Rectal smooth muscle tissue (tissue), 1 donor: ENCODE data around the gene PLXNA1.

ENCODE experiments used
- H3K27ac ChIP-seq: one replicate; pipeline ENCODE4 v1.7.0; 2013; ENCODE audit warnings: low read depth, low read length, inconsistent platforms
- H3K27me3 ChIP-seq: one replicate; pipeline ENCODE4 v1.7.0; 2013; ENCODE audit warnings: low read length; ENCODE audit not compliant: control insufficient read depth, insufficient read depth
- H3K36me3 ChIP-seq: one replicate; pipeline ENCODE4 v1.7.0; 2013; ENCODE audit warnings: low read length; ENCODE audit not compliant: control insufficient read depth, insufficient read depth
- H3K4me1 ChIP-seq: one replicate; pipeline ENCODE4 v1.7.0; 2013; ENCODE audit warnings: low read length; ENCODE audit not compliant: control insufficient read depth, insufficient read depth
- H3K4me3 ChIP-seq: one replicate; pipeline ENCODE4 v1.7.0; 2013; ENCODE audit warnings: low read length
- H3K9ac ChIP-seq: one replicate; pipeline ENCODE4 v1.7.0; 2013; ENCODE audit warnings: low read length

Gene PLXNA1

GRCh38 chr3:127003601-127004280 is 20.8 kb downstream of the PLXNA1 start:
- no peak overlapping the region for H3K4me3 ChIP-seq
- no peak overlapping the region for H3K27ac ChIP-seq
- no peak overlapping the region for H3K9ac ChIP-seq
- H3K4me1 ChIP-seq: peaks cover 8% of the 10 kb centered on the region
- H3K27me3 ChIP-seq: no peaks in the 10 kb centered on the region
- H3K36me3 ChIP-seq: peaks cover 10% of the 10 kb centered on the region

DNA sequence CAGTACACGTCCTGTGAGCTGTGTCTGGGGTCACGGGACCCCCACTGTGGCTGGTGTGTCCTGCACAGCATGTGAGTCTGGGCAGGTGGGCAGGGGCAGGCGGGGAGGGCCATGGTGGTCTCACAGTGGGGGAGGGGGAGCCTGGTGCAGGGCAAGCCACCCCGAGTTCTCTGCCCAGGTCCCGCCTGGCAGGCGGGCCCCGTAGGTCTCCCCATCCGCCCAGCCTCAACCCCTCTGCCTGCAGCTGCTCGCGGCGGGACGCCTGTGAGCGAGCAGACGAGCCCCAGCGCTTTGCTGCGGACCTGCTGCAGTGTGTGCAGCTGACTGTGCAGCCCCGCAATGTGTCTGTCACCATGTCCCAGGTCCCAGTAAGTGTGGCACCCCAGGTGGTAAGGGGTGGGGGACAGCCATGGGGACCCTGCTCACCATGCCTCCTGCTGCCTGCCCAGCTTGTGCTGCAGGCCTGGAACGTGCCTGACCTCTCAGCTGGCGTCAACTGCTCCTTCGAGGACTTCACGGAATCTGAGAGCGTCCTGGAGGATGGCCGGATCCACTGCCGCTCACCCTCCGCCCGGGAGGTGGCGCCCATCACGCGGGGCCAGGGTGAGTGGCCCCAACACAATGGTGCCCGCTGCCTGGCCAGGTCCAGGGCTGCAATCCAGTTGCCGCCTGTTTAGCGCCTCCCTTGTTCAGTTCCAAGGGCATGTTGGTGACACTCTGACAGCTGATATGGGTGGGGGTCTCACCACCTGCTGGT is 21.9 kb downstream of the PLXNA1 start:
- Histone ChIP-seq H3K4me3 (no peak overlapping the region), H3K4me1 (peaks cover 8% of the 10 kb centered on the region), H3K27ac (no peak overlapping the region), H3K9ac (no peak overlapping the region), H3K27me3 (no peaks in the 10 kb centered on the region), H3K36me3 (peaks cover 10% of the 10 kb centered on the region)

DNA sequence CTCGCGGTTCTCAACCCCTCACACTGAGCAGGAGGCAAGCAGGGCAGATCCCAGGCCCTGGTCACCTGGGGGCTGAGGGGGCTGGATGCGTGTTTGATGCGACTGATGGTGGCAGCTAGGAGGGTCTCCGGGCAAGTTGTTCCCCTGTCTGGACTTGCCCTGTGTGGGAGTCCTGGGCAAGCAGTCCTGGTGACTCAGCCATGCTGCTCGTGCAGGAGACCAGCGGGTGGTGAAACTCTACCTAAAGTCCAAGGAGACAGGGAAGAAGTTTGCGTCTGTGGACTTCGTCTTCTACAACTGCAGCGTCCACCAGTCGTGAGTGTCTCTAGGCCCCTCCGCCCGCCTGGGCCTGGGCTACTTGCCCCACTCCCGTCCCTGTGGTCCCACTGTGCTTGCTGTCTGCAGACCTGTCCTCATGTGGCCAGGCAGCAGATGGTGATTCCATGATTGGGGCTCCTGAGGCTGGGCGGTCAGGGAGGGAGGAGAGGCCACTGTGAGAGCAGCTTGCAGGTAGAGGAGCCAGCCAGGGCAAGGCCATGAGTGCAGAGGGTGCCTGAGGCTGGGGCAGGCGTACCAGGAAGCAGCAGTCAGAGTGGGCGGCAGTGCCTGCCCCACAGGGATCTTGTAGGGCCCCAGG is 23.1 kb downstream of the PLXNA1 start:
- Histone ChIP-seq H3K27me3 (no peaks in the 10 kb centered on the region), H3K4me3 (no peak overlapping the region), H3K4me1 (peaks cover 8% of the 10 kb centered on the region), H3K9ac (no peak overlapping the region), H3K36me3 (peaks cover 8% of the 10 kb centered on the region), H3K27ac (no peak overlapping the region)

GRCh38 chr3:127006781-127007436 is 24.0 kb downstream of the PLXNA1 start:
- Histone ChIP-seq H3K9ac (no peak overlapping the region), H3K4me1 (peaks cover 4% of the 10 kb centered on the region), H3K27me3 (no peaks in the 10 kb centered on the region), H3K4me3 (no peak overlapping the region), H3K27ac (no peak overlapping the region), H3K36me3 (peaks cover 8% of the 10 kb centered on the region)

GRCh38 chr3:127008236-127008635 is 25.3 kb downstream of the PLXNA1 start:
- Histone ChIP-seq H3K9ac (no peak overlapping the region), H3K36me3 (peaks cover 14% of the 10 kb centered on the region), H3K4me3 (no peak overlapping the region), H3K27me3 (no peaks in the 10 kb centered on the region), H3K27ac (no peak overlapping the region), H3K4me1 (no peaks in the 10 kb centered on the region)

- no peaks in the 10 kb centered on the region for H3K27me3 ChIP-seq
- no peak overlapping the region for H3K9ac ChIP-seq
- H3K4me3 ChIP-seq: no peak overlapping the region
- no peaks in the 10 kb centered on the region for H3K4me1 ChIP-seq
- H3K27ac ChIP-seq: no peak overlapping the region
- peaks cover 14% of the 10 kb centered on the region for H3K36me3 ChIP-seq
Measured at GRCh38 chr3:127009531-127009930, 26.6 kb downstream of the PLXNA1 start.

DNA sequence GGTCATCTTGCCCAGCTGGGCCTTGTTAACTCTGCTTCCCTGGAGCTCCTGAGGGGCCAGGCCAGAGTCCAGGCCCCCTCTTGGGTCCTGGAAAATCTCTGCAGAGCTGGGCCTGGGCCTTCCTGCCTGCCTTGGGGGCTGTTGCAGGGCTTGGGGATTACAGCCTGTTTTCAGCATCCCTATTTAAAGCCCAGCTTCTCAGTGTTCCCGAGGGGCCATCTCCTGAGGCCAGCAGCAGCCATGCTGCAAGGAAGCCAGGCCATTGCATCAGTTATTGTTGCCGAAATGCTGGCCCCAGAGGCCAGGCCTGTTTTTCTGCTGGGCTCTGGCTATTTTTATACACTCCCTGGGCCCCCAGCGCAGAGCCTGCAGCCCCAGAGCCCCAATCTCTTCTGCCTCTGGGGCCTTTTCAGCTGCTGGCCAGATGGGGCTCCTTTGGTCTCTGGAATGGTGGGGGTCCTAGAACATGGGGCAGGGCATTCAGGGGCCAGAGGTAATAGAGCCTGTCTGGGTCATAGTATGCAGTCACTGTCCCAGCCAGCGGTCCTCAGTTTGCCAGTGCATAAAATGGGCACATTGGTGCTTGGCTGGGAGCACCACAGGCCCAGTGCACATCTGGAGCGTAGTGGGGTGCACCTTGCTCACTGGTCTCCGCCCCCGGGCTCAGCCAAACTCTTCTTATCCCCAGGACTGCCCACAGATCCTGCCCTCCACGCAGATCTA is 28.5 kb downstream of the PLXNA1 start:
- Histone ChIP-seq H3K4me3 (no peak overlapping the region), H3K4me1 (no peaks in the 10 kb centered on the region), H3K36me3 (peaks cover 11% of the 10 kb centered on the region), H3K27ac (no peak overlapping the region), H3K27me3 (no peaks in the 10 kb centered on the region), H3K9ac (no peak overlapping the region)

GRCh38 chr3:127012091-127012490 is 29.2 kb downstream of the PLXNA1 start:
- Histone ChIP-seq H3K4me1 (no peaks in the 10 kb centered on the region), H3K27ac (no peak overlapping the region), H3K4me3 (no peak overlapping the region), H3K9ac (no peak overlapping the region), H3K27me3 (no peaks in the 10 kb centered on the region), H3K36me3 (peaks cover 14% of the 10 kb centered on the region)

- Histone ChIP-seq H3K4me3 (no peak overlapping the region), H3K36me3 (peaks cover 18% of the 10 kb centered on the region), H3K4me1 (no peaks in the 10 kb centered on the region), H3K9ac (no peak overlapping the region), H3K27me3 (no peaks in the 10 kb centered on the region), H3K27ac (no peak overlapping the region)
Measured at GRCh38 chr3:127013181-127013580, 30.3 kb downstream of the PLXNA1 start.

DNA sequence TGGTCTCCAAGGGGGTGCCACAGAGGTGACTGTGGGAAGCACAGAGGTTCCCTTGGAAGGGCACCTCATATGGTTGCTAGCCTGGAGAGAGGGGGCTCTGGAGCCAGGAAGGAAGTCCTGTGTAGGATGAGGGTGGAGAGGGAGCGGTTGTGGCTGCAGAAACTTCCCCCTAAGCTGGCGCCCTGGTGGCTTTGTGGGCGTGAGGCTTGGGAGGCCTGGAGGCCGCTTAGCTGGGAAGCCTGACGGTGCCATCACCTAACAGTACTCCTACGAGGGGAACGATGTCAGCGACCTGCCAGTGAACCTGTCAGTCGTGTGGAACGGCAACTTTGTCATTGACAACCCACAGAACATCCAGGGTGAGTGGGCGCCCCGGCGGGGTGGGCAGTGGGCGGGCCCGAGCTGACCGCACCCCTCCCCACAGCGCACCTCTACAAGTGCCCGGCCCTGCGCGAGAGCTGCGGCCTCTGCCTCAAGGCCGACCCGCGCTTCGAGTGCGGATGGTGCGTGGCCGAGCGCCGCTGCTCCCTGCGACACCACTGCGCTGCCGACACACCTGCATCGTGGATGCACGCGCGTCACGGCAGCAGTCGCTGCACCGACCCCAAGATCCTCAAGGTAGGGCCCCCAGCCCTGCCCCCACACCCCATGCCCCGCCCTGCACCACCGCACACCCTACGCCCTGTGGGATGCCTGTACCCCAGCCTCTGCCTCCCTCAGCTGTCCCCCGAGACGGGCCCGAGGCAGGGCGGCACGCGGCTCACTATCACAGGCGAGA is 31.0 kb downstream of the PLXNA1 start:
- H3K36me3 ChIP-seq: peaks cover 23% of the 10 kb centered on the region
- H3K27me3 ChIP-seq: no peaks in the 10 kb centered on the region
- H3K4me3 ChIP-seq: no peak overlapping the region
- no peak overlapping the region for H3K9ac ChIP-seq
- no peaks in the 10 kb centered on the region for H3K4me1 ChIP-seq
- no peak overlapping the region for H3K27ac ChIP-seq

GRCh38 chr3:127014536-127015281 is 31.8 kb downstream of the PLXNA1 start:
- Histone ChIP-seq H3K27ac (no peak overlapping the region), H3K4me1 (no peaks in the 10 kb centered on the region), H3K36me3 (peaks cover 24% of the 10 kb centered on the region)

More at GRCh38 chr3:127014536-127015281, 31.8 kb downstream of the PLXNA1 start:
- Histone ChIP-seq H3K4me3 (no peak overlapping the region), H3K27me3 (no peaks in the 10 kb centered on the region), H3K9ac (no peak overlapping the region)
